NCI-H2196 treated with DMSO at 0.1 percent for 48 hours (cell line): ENCODE data around the gene EIF4E1B.
A peak's percentile ranks its signal among the peaks of the same experiment; 100 is the strongest.

ENCODE experiments used
- DNase-seq: peaks from one replicate; lab custom pipeline; 2025; ENCODE audit not compliant: unreplicated experiment; lab: John Stamatoyannopoulos, UW

EIF4E1B gene

GRCh38 chr5:176625966-176626875 is 4.3 kb upstream of the EIF4E1B start:
- no peak for DNase-seq

GRCh38 chr5:176626876-176627236 is 3.6 kb upstream of the EIF4E1B start:
- no peak for DNase-seq

- DNase-seq, result no peak
These were observed 2.9 kb upstream of the EIF4E1B start for GRCh38 chr5:176627582-176627981.

DNA sequence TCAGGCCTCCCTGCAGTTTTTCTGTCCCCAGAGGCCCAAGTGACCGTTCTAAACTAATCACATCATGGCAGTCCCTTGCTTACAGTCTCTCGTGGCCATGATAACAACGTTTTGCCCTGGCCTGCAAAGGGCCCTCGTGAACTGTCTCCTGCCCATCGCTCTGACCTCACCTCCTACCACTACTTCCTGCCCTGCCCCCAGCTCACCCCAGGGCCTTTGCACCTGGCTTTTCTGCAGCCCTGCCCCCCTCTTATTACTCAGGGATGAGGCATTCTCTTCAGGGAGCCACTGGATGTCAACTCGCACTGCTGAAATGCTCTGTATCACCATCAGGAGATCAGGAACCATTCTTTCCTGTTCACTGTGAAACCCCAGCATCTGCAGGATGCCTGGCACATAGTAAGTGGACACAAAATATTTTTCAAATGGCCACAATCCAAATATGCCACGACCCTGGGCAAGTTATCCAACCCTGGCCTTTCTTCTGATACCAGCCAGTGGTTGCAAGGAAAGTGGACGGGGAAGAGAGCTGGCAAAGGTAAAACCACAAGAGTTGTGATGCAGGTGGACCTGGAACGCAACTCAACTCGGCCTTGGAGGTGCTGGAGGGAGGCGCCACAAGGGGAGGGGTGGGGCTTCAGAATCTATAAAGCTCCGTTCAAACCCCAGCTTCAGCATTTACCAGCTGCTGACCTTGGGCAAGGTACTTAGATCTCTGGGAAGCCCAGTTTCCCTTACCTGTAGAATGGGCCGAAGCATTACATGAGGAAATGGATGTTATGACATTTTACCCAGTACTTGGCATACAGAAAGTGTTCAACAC is 1.9 kb upstream of the EIF4E1B start:
- DNase-seq, result no peak

GRCh38 chr5:176629317-176629852 is 1.1 kb upstream of the EIF4E1B start:
- DNase-seq, result no peak

DNA sequence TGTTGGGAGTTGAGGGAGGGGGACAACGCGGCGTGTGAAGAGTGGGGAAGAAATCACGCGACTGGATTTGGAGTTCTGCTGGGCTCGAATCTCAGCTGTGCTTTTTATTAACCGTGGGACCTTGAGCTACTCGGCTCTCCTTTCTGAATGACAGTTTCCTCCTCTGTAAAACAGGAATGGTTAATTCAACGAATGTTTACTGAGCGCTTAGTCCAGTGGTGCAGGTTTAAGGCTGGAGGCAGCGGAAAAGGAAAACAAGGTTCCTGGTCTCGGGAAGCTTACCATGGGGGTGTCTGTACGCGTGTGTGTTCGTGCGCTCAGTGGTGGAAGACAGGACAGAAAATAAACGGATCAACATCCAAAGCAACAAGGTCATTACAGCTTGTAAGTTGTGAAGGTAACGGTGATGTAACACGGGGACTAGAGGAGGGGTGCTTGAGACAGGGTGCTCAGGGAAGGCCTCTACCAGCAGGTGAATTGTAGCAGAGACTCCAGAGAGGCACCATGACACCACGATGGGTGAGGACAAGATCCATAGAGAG is 277 bp downstream of the EIF4E1B start:
- no peak for DNase-seq

DNA sequence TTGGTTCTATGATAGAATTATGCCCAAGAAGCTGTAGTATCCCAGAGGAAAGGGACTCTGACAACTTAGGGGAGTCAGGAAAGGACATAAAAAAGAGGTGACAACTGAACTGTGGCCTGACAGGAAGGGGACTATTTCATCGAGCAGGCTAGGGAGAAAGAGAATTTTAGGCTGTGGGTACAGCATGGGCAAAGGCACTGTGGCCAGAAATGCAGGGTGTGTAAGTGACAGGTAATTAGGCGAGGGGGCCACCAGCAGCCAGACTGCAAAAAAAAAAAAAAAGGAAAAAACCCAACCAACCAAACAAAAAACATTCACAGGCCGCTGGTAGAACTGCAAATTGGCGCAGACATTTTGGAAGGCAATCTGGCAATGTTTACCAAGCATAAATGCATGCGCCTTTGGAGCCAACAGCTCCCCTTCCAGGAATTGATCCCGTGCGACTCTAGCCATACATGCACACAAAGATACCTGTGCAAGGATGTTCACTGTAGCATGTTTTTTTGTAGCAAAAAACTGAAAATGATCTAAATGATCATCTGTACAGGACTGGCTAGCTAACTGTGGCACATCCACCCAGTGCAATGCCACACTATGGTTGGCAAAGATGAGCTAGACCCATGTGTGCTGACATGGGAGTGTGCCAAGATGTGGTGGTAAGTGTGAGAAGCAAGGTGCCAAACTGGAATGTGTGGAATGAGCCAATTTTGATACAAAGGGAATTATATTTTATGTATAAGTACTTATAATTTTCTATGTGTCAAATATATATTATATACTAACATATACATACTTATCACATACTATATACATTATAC is 1.1 kb downstream of the EIF4E1B start:
- DNase-seq, result no peak

GRCh38 chr5:176632745-176633144 is 2.3 kb downstream of the EIF4E1B start:
- DNase-seq, result no peak

DNA sequence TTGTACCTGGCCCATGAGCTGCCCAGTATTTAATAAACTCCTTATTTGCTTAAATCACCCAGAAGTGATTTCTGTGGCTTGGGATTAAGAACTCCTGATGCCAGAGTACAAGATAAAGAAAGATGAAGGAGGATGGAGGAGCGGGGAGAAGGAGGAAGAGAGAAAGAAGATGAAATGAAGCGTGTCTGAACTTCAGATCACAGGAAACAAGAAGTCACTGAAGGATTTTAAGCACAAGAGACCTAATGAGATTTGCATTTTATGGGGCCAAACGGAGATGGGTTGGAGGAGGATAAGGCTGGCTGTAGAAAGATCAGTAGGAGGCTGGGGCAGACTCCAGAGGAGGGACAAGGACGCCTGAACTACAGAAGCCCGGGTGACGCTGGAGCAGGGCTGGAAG is 3.1 kb downstream of the EIF4E1B start:
- no peak for DNase-seq

GRCh38 chr5:176636426-176636825 is 6.0 kb downstream of the EIF4E1B start:
- no peak for DNase-seq

- DNase-seq, result no peak
These were observed 7.1 kb downstream of the EIF4E1B start for GRCh38 chr5:176637556-176637955.

DNA sequence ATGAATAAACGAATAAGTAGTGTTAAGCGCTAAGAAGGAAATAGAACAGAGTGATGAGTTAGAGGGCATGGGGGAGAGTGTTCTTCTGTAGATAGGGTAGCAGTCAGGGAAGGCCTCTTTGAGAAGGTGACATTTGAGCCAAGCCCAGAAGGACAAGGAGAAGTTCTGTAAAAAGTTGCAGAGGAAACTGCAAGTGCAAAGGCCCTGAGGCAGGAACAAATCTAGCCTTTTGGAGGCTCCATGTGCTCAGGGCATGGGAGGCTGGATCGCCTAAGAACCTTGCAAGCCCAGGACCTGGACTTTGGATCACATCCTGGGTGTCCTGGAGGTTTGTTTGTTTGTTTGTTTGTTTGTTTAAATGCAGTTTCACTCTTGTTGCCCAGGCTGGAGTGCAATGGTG is 8.0 kb downstream of the EIF4E1B start:
- no peak for DNase-seq

- no peak for DNase-seq
These were observed 8.7 kb downstream of the EIF4E1B start for GRCh38 chr5:176639208-176639607.

DNA sequence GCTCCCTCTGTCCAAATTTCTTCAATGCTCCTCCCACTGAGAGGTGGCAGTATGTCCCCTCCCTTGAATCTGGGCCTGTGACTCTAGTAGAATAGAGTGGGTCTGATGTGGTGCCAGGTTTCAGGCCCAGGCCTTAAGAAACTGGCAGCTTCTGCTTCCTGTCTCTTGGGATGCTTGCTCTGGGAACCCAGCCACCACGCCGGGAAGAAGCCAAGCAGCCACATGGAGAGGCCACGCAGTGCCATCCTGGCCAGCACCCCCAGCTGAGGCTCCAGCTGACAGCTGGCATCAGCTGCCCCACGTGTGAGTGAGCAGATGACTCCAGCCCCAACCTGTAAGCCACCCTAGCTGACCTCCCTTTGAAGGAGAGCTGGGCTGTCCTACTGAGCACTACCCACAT is 9.5 kb downstream of the EIF4E1B start:
- peak; percentile 50 for DNase-seq

- DNase-seq, result no peak
These were observed 10.1 kb downstream of the EIF4E1B start for GRCh38 chr5:176640616-176641015.

GRCh38 chr5:176642675-176643490 is 12.4 kb downstream of the EIF4E1B start:
- no peak for DNase-seq

GRCh38 chr5:176643491-176644219 is 13.2 kb downstream of the EIF4E1B start:
- no peak for DNase-seq

GRCh38 chr5:176644294-176644693 is 13.8 kb downstream of the EIF4E1B start:
- DNase-seq, result no peak
